Esophagus squamous epithelium (tissue), 5 donors: ENCODE measurements around the gene SARM1. TPM values are rescaled to one million over a fixed set of nuclear protein-coding genes. Genes with fewer than 3 reads are reported as not detected.

Source experiments
- DNase-seq: peaks from one replicate; lab custom pipeline; 2025; lab: John Stamatoyannopoulos, UW
- H3K27ac ChIP-seq, 4 donors: fragments of 200-600 bp; sonication (generic); one replicate each; pipeline ENCODE4 v1.5.1; 2016 to 2019; ENCODE audit warnings: mild to moderate bottlenecking in 1 of 4
- H3K27me3 ChIP-seq, 4 donors: fragments of 200-600 bp; sonication (generic); 1 replicate in 3 of 4; 2 replicates in 1 of 4; pipeline versions ENCODE4 v1.5.1 to v1.6.0; 2017 to 2021; ENCODE audit warnings: antibody characterized with exemption in 1 of 4
- H3K36me3 ChIP-seq, 3 donors: fragments of 200-600 bp; sonication (generic); one replicate each; pipeline ENCODE4 v1.5.1; 2016 to 2019
- H3K4me1 ChIP-seq, 3 donors: fragments of 200-600 bp; sonication (generic); one replicate each; pipeline ENCODE4 v1.5.1; 2017 to 2019
- H3K4me3 ChIP-seq, 4 donors: fragments of 200-600 bp; sonication (generic); 1 replicate in 3 of 4; 2 replicates in 1 of 4; pipeline ENCODE4 v1.5.1; 2016 to 2019; ENCODE audit warnings: mild to moderate bottlenecking in 2 of 4, moderate library complexity in 1 of 4
- H3K9me3 ChIP-seq, 3 donors: fragments of 200-600 bp; sonication (generic); one replicate each; pipeline ENCODE4 v1.5.1; 2016 to 2019
- CTCF ChIP-seq, 6 experiments: fragments of 450-650 bp in 4 of 6; fragments of 200-600 bp in 2 of 6; sonication (generic) in 2 of 6; IDR thresholded peaks; one replicate each; pipeline ENCODE4 v1.5.1; 2016 to 2019; ENCODE audit warnings: antibody characterized with exemption in 6 of 6, mild to moderate bottlenecking in 4 of 6, moderate library complexity in 4 of 6
- POLR2A ChIP-seq, 4 donors: fragments of 450-650 bp; IDR thresholded peaks; one replicate each; pipeline ENCODE4 v1.6.1; 2017; ENCODE audit warnings: antibody characterized with exemption in 4 of 4, mild to moderate bottlenecking in 4 of 4, moderate library complexity in 3 of 4
- WGBS, 2 donors: methylation state at CpG; one replicate each; pipeline ENCODE4 v1.1.5; 2018; 5-methylcytosine and 5-hydroxymethylcytosine counted together
- intact Hi-C: fragments of 100-400 bp; cut with DNase I; formaldehyde crosslinking; loops from one replicate; pipeline ENCODE4 v1.15.0; 2022
- total RNA-seq, 4 donors: library from RNA; depleted of rRNA; stranded (reverse); fragments of >200 nt; gene quantifications; one replicate each; pipeline ENCODE4 v1.1.0, GENCODE V29; 2016
- donor health status: DM: yes; HTN: yes; CAD: no.

SARM1 gene
- total RNA-seq = 1 to 10 TPM; 1.1 to 7.2 (median 2.5) TPM

GRCh38 chr17:28371245-28372202 is at the start of gene SARM1:
TSS of gene SARM1 (plus strand) at chr17:28371694. CDS start at chr17:28372033, 339 bp downstream.
- Histone ChIP-seq H3K27ac (peak within 1 kb of the TSS; percentile 46 to 80 (median 78)), H3K4me3 (peak within 1 kb of the TSS; percentile 38 to 69 (median 56)), H3K36me3 (no peaks in the 10 kb centered on the region), H3K4me1 (peaks cover 12 to 36% (median 17%) of the 10 kb centered on the region in 3 donors), H3K9me3 (no peaks in the 10 kb centered on the region), H3K27me3 (peaks cover 0 to 10% (median 0%) of the 10 kb centered on the region in 4 donors)
- TF ChIP-seq POLR2A (IDR thresholded peaks at IDR 0.05) (no peak), CTCF (IDR thresholded peaks at IDR 0.05) (no peak)
- peak; percentile 33 for DNase-seq
- intact Hi-C loops = no loop called here
- WGBS, 2 donors = 0 to 1% methylated on average over 27 to 38 of the region's 80 CpGs

GRCh38 chr17:28324267-28324745 is 47.2 kb upstream of the SARM1 start:
- H3K27ac ChIP-seq = no peak overlapping the region
- no peak for DNase-seq
- no peaks in the 10 kb centered on the region for H3K9me3 ChIP-seq
- intact Hi-C loops = no loop called here
- peaks cover 0 to 31% (median 7%) of the 10 kb centered on the region in 3 donors for H3K4me1 ChIP-seq
- 85 to 90% methylated on average over 5 of the region's 5 CpGs for WGBS, 2 donors
- TF ChIP-seq POLR2A (IDR thresholded peaks at IDR 0.05) (no peak), CTCF (IDR thresholded peaks at IDR 0.05) (no peak)
- no peaks in the 10 kb centered on the region for H3K27me3 ChIP-seq
- H3K4me3 ChIP-seq = no peak overlapping the region
- H3K36me3 ChIP-seq = peaks cover 2 to 30% (median 5%) of the 10 kb centered on the region in 3 donors

- H3K27ac ChIP-seq = no peak overlapping the region
- no peak overlapping the region for H3K4me3 ChIP-seq
- TF ChIP-seq POLR2A (IDR thresholded peaks at IDR 0.05) (no peak), CTCF (IDR thresholded peaks at IDR 0.05) (no peak)
- DNase-seq = no peak
- peaks cover 0 to 27% (median 3%) of the 10 kb centered on the region in 3 donors for H3K4me1 ChIP-seq
- H3K36me3 ChIP-seq = peaks cover 5 to 35% (median 5%) of the 10 kb centered on the region in 3 donors
- no peaks in the 10 kb centered on the region for H3K27me3 ChIP-seq
- 76 to 80% methylated on average over 3 of the region's 3 CpGs for WGBS, 2 donors
- H3K9me3 ChIP-seq = no peaks in the 10 kb centered on the region
- intact Hi-C loops = no loop called here
Observed at GRCh38 chr17:28324781-28325180, 46.7 kb upstream of the SARM1 start.

GRCh38 chr17:28325211-28325610 is 46.3 kb upstream of the SARM1 start:
- Histone ChIP-seq H3K27ac (no peak overlapping the region), H3K9me3 (no peaks in the 10 kb centered on the region), H3K36me3 (peaks cover 5 to 39% (median 5%) of the 10 kb centered on the region in 3 donors), H3K4me1 (peaks cover 0 to 22% (median 0%) of the 10 kb centered on the region in 3 donors), H3K27me3 (no peaks in the 10 kb centered on the region), H3K4me3 (no peak overlapping the region)
- DNase-seq = no peak
- WGBS, 2 donors = 66 to 80% methylated on average over 4 to 5 of the region's 5 CpGs
- TF ChIP-seq POLR2A (IDR thresholded peaks at IDR 0.05) (no peak), CTCF (IDR thresholded peaks at IDR 0.05) (no peak)
- intact Hi-C loops = no loop called here

- H3K4me3 ChIP-seq = no peak overlapping the region
- H3K36me3 ChIP-seq = peaks cover 5 to 48% (median 5%) of the 10 kb centered on the region in 3 donors
- peaks cover 0 to 19% (median 0%) of the 10 kb centered on the region in 3 donors for H3K4me1 ChIP-seq
- no peak overlapping the region for H3K27ac ChIP-seq
- intact Hi-C loops = no loop called here
- no peaks in the 10 kb centered on the region for H3K9me3 ChIP-seq
- 48 to 78% methylated on average over 5 to 6 of the region's 7 CpGs for WGBS, 2 donors
- no peak for TF ChIP-seq CTCF (IDR thresholded peaks at IDR 0.05)
- TF ChIP-seq POLR2A (IDR thresholded peaks at IDR 0.05) = no peak
- H3K27me3 ChIP-seq = no peaks in the 10 kb centered on the region
- DNase-seq = no peak
Observed at GRCh38 chr17:28326114-28326513, 45.4 kb upstream of the SARM1 start.
